Fibroblast of villous mesenchyme (primary cell): Measurements from ENCODE around the gene ZFAND3. TPM values are rescaled to one million over a fixed set of nuclear protein-coding genes. Genes with fewer than 3 reads are reported as not detected.

ENCODE experiments used
- DNase-seq: peaks from one replicate; pipeline ENCODE4 v3.0.0-alpha.2; 2010; ENCODE audit warnings: low read depth
- H3K4me3 ChIP-seq: 2 replicates; pipeline ENCODE4 v1.5.1; 2011; ENCODE audit warnings: low read depth, mild to moderate bottlenecking, low read length
- CTCF ChIP-seq: IDR thresholded peaks from 2 replicates; pipeline ENCODE4 v1.5.1; 2012; ENCODE audit warnings: low read depth, mild to moderate bottlenecking, low read length; ENCODE audit not compliant: insufficient read depth
- total RNA-seq: library from RNA; depleted of rRNA; stranded (reverse); fragments of >200 nt; gene quantifications from 2 replicates; pipeline ENCODE4 v1.2.3, GENCODE V29; 2012

The ZFAND3 gene
- total RNA-seq, 1 donor = 20.3 TPM

GRCh38 chr6:38192011-38192410, 372.5 kb downstream of the ZFAND3 start:
- DNase-seq = no peak
- TF ChIP-seq CTCF = no peak
- no peak overlapping the region for H3K4me3 ChIP-seq

GRCh38 chr6:38192487-38192886, 373.0 kb downstream of the ZFAND3 start:
- no peak for TF ChIP-seq CTCF
- DNase-seq = no peak
- H3K4me3 ChIP-seq = no peak overlapping the region

GRCh38 chr6:38193051-38193450, 373.5 kb downstream of the ZFAND3 start:
- no peak for DNase-seq
- no peak for TF ChIP-seq CTCF
- no peak overlapping the region for H3K4me3 ChIP-seq

- no peak overlapping the region for H3K4me3 ChIP-seq
- no peak for TF ChIP-seq CTCF
- DNase-seq = no peak
Measured at GRCh38 chr6:38193481-38194281, 374.2 kb downstream of the ZFAND3 start.

GRCh38 chr6:38194282-38194572, 374.7 kb downstream of the ZFAND3 start:
- no peak for DNase-seq
- no peak overlapping the region for H3K4me3 ChIP-seq
- no peak for TF ChIP-seq CTCF

- no peak for TF ChIP-seq CTCF
Measured at GRCh38 chr6:38194589-38194988, 375.1 kb downstream of the ZFAND3 start.

GRCh38 chr6:38195113-38195635, 375.6 kb downstream of the ZFAND3 start:
- no peak for TF ChIP-seq CTCF
- no peak for DNase-seq
- no peak overlapping the region for H3K4me3 ChIP-seq

More at GRCh38 chr6:38194589-38194988, 375.1 kb downstream of the ZFAND3 start:
- no peak for DNase-seq
- H3K4me3 ChIP-seq = no peak overlapping the region
